Bronchial epithelial cell (primary cell): ENCODE data around the gene SHANK1. TPM values are rescaled to one million over a fixed set of nuclear protein-coding genes. Genes with fewer than 3 reads are reported as not detected.

Source experiments
- DNase-seq: peaks from one replicate; pipeline ENCODE4 v3.0.0-alpha.2; 2010; ENCODE audit warnings: low read depth
- FAIRE-seq: peaks from 2 replicates; lab custom pipeline; 2011; peaks lifted over from hg19 to GRCh38; lab: Jason Lieb, UNC
- H3K27me3 ChIP-seq: 2 replicates; pipeline ENCODE4 v1.5.1; 2011; ENCODE audit warnings: low read length; ENCODE audit not compliant: control insufficient read depth, insufficient read depth
- H3K36me3 ChIP-seq: 2 replicates; pipeline ENCODE4 v1.5.1; 2011; ENCODE audit warnings: low read length; ENCODE audit not compliant: control insufficient read depth, insufficient read depth
- H3K4me3 ChIP-seq: 2 replicates; pipeline ENCODE4 v1.5.1; 2011; ENCODE audit warnings: mild to moderate bottlenecking, low read depth, low read length, control low read depth
- total RNA-seq: library from RNA; depleted of rRNA; stranded (reverse); fragments of >200 nt; gene quantifications from 2 replicates; pipeline ENCODE4 v1.2.1, GENCODE V29; 2014
- TF ChIP-seq, protein P1 (sequence below): IDR thresholded peaks from 2 replicates; pipeline ENCODE4 v1.5.1; 2011; ENCODE audit warnings: mild to moderate bottlenecking, moderate library complexity, low read length, control low read depth, inconsistent platforms; ENCODE audit not compliant: insufficient read depth, severe bottlenecking

SHANK1 gene
- total RNA-seq, 1 donor from 2014 or later = not detected

DNA sequence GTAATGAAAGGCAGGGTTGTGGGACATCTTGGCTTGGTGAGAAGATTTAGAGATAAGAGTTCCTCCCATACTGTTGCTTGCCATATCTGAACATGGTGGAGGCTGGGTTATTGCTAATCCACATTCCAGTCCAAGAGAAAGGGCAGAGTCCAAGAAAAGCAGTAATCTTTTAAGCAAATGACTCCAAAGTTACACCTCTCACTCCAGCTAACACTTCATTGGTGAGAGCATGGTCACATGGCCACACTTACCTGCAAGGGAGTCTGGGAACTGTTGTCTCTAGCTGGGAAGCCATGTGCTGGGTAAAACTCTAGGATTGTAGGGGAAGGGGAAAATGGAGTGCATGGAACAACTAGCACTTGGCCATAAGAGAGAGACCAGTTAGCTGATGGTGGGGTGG is 64.7 kb downstream of the SHANK1 start:
- H3K27me3 ChIP-seq = no peaks in the 10 kb centered on the region
- FAIRE-seq (no peak), DNase-seq (no peak)
- no peak overlapping the region for H3K4me3 ChIP-seq
- H3K36me3 ChIP-seq = no peaks in the 10 kb centered on the region
- TF ChIP-seq, protein P1, sequence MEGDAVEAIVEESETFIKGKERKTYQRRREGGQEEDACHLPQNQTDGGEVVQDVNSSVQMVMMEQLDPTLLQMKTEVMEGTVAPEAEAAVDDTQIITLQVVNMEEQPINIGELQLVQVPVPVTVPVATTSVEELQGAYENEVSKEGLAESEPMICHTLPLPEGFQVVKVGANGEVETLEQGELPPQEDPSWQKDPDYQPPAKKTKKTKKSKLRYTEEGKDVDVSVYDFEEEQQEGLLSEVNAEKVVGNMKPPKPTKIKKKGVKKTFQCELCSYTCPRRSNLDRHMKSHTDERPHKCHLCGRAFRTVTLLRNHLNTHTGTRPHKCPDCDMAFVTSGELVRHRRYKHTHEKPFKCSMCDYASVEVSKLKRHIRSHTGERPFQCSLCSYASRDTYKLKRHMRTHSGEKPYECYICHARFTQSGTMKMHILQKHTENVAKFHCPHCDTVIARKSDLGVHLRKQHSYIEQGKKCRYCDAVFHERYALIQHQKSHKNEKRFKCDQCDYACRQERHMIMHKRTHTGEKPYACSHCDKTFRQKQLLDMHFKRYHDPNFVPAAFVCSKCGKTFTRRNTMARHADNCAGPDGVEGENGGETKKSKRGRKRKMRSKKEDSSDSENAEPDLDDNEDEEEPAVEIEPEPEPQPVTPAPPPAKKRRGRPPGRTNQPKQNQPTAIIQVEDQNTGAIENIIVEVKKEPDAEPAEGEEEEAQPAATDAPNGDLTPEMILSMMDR = no peak

DNA sequence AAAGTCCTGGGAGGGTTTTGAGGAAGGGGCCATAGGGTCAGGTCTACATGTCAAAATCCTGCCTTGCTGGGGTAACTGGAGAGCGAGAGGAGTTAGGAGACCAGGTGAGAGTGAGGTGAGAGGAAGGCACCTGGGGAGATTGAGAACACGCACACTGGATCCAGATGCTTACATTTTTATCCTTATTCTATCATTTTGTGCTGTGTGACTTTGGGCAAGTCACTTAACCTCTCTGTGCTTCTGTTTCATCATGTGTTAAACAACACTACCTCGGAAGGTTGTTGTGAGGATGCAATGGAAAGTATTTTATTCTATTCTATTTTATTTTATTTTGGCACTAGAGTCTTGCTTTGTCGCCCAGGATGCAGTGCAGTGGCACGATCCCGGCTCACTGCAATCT is 66.9 kb downstream of the SHANK1 start:
- DNase-seq (no peak), FAIRE-seq (no peak)
- Histone ChIP-seq H3K4me3 (no peak overlapping the region), H3K27me3 (no peaks in the 10 kb centered on the region), H3K36me3 (no peaks in the 10 kb centered on the region)
- TF ChIP-seq, protein P1 = no peak

DNA sequence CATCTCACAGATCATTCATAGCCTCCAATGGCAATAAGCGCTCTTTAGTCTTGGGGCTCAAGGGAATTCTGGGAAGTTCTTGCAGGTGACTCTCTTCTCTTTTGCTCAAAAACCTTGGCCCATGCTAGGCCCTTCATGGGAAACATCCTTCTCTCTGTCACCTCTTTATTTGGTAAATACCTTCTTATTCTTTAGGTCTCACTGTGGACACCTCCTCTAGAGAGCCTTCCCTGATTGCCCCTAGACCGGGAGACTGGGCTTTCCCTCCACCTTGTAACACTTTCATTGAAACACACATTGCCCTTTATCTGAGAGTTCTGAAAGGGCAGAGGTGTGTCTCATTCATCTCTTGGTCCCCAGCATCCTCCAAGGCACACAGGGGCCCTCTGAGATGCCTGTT is 68.4 kb downstream of the SHANK1 start:
- TF ChIP-seq, protein P1 = no peak
- Histone ChIP-seq H3K27me3 (no peaks in the 10 kb centered on the region), H3K36me3 (no peaks in the 10 kb centered on the region), H3K4me3 (no peak overlapping the region)
- no peak for FAIRE-seq
- DNase-seq = no peak

DNA sequence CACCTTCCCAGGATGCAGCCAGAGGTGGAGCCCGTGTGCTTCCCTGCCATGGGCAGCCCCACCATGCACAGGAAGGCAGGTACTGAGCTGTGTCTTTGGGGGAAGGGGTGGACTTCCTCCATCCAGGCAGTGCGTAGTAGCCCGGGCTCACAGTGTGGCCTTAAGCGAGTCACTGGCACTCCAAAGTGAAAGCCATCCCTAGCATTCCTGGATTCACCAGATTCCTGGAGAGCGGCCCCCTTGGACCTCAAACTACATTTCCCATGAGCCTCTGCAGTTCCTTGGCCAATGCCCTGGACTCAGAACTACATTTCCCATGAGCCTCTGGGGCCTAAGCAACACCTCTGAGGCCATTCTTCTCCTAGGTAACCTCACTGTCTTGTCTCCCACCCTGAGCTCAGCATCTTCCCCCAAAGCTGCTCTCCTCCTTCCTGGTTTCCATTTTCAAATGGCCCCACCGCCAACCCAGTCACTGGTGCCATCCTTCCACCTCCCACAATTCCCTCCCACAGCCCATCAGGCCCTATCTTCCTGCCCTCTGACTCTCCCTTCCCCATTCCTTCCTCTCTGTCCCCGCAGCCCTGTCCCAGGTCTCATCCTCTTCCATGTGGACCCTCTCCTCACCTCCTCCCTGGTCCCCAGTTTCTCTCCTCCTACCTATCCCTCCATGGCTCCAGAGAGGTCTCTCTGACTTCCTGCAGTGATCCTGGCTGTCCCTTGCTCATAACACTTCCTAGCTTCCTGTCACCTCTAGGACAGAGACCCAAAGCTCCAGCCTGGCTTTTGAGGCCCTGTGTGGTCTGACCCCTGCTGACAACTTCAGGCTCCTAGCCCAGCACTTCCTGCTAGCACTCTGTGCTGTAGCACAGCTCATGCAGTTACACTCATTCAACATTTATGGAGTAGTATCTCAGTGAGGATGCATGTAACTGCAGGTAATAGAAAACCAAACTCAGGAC is 69.9 kb downstream of the SHANK1 start, which contains the start of gene C19orf81:
TSS of gene C19orf81 (plus strand) at position 13 of the 959 bp plus-strand sequence. CDS start at position 13, 0 bp downstream.
- Histone ChIP-seq H3K36me3 (no peaks in the 10 kb centered on the region), H3K27me3 (no peaks in the 10 kb centered on the region), H3K4me3 (no peak within 1 kb of the TSS)
- FAIRE-seq = no peak
- TF ChIP-seq, protein P1 = no peak
- DNase-seq = no peak

DNA sequence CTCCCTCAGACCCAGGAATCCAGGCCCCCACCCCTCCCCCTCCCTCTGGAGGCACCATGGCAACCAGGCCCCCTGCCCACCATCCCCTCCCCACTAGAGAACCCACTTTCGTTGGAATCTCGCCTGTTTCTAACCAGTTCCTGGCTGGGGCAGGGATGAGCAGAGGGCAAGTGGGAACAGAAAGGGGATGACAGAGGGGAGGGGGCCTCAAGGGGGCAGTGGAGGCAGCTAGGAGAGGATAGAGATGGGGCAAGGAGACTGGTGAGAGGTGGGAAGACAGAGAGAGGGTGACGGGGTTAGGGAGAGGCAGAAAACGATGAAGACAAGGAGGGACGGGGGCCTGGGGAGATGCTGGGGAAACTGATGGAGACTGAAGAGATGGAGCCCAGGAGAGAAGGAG is 70.9 kb downstream of the SHANK1 start:
- Histone ChIP-seq H3K27me3 (no peaks in the 10 kb centered on the region), H3K36me3 (no peaks in the 10 kb centered on the region)
- no peak for FAIRE-seq

More for the DNA sequence above, 70.9 kb downstream of the SHANK1 start:
- TF ChIP-seq, protein P1 = no peak
- DNase-seq = no peak
- H3K4me3 ChIP-seq = no peak overlapping the region
